Osteocyte (in vitro differentiated cells): ENCODE data around the gene CNDP1. TPM values are rescaled to one million over a fixed set of nuclear protein-coding genes. Genes with fewer than 3 reads are reported as not detected.
"Not testable (repeated sequence)": the region's sequence is repeated elsewhere in the genome, so short reads cannot be mapped to it uniquely, and the experiment has no call there.

Experiments
- DNase-seq: peaks from one replicate; pipeline ENCODE4 v3.0.0; 2021; ENCODE audit warnings: mixed read lengths; ENCODE audit not compliant: unreplicated experiment; ENCODE audit errors: extremely low spot score
- H3K27ac Mint-ChIP-seq: one replicate; pipeline ENCODE4 v1.8.0; 2021; ENCODE audit warnings: mild to moderate bottlenecking, mixed read lengths; ENCODE audit not compliant: unreplicated experiment
- H3K27me3 Mint-ChIP-seq: one replicate; pipeline ENCODE4 v1.8.0; 2021; ENCODE audit warnings: mixed read lengths; ENCODE audit not compliant: unreplicated experiment
- H3K36me3 Mint-ChIP-seq: one replicate; pipeline ENCODE4 v1.8.0; 2021; ENCODE audit warnings: mixed read lengths; ENCODE audit not compliant: unreplicated experiment
- H3K4me1 Mint-ChIP-seq: one replicate; pipeline ENCODE4 v1.8.0; 2021; ENCODE audit warnings: mixed read lengths; ENCODE audit not compliant: unreplicated experiment
- H3K4me3 Mint-ChIP-seq: one replicate; pipeline ENCODE4 v1.8.0; 2021; ENCODE audit warnings: mild to moderate bottlenecking, moderate library complexity, mixed read lengths; ENCODE audit not compliant: unreplicated experiment
- H3K9me3 Mint-ChIP-seq: one replicate; pipeline ENCODE4 v1.8.0; 2021; ENCODE audit warnings: mixed read lengths; ENCODE audit not compliant: unreplicated experiment
- total RNA-seq: library from RNA; stranded (reverse); gene quantifications from 2 replicates; pipeline ENCODE4 v1.2.1, GENCODE V29; 2021
- TF ChIP-seq, protein P1 (sequence below): fragments of 200-600 bp; sonication (generic); IDR thresholded peaks from 2 replicates; pipeline ENCODE4 v1.5.0; 2021; ENCODE audit warnings: antibody characterized with exemption, mild to moderate bottlenecking, moderate library complexity

CNDP1 gene
- total RNA-seq, 1 donor from 2014 or later = not detected

DNA sequence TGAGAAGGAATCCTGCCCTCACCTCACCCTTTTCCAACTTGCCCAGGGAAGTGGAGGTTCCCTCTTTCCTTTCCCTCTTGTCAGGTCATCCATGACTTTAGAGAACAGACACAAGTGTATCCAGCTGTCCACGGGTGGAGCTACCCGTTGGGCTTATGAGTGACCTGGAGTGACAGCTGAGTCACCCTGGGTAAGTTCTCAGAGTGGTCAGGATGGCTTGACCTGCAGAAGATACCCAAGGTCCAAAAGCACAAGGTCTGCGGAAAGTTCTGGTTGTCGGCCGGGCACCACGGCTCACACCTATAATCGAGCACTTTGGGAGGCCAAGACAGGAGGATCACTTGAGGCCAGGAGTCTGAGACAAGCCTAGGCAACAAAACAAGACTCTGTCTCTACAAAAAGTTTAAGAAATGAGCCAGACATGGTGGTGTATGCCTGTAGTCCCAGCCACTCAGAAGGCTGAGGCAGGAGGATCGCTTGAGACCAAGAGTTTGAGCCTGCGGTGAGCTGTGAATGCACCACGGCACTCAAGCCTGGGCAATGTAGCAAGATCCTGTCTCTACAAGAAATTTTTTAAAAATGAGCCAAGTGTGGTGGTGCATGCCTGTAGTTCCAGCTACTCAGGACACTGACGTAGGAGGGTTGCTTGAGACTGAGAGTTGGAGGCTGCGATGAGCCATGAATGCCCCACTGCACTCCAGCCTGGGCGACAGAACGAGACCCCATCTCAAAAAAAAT is 14.0 kb upstream of the CNDP1 start:
- no peaks in the 10 kb centered on the region for H3K4me1 Mint-ChIP-seq
- peaks cover 28% of the 10 kb centered on the region for H3K36me3 Mint-ChIP-seq
- no peak for DNase-seq
- H3K9me3 Mint-ChIP-seq = no peaks in the 10 kb centered on the region
- no peak overlapping the region for H3K4me3 Mint-ChIP-seq
- no peak overlapping the region for H3K27ac Mint-ChIP-seq
- H3K27me3 Mint-ChIP-seq = no peaks in the 10 kb centered on the region
- TF ChIP-seq, protein P1, sequence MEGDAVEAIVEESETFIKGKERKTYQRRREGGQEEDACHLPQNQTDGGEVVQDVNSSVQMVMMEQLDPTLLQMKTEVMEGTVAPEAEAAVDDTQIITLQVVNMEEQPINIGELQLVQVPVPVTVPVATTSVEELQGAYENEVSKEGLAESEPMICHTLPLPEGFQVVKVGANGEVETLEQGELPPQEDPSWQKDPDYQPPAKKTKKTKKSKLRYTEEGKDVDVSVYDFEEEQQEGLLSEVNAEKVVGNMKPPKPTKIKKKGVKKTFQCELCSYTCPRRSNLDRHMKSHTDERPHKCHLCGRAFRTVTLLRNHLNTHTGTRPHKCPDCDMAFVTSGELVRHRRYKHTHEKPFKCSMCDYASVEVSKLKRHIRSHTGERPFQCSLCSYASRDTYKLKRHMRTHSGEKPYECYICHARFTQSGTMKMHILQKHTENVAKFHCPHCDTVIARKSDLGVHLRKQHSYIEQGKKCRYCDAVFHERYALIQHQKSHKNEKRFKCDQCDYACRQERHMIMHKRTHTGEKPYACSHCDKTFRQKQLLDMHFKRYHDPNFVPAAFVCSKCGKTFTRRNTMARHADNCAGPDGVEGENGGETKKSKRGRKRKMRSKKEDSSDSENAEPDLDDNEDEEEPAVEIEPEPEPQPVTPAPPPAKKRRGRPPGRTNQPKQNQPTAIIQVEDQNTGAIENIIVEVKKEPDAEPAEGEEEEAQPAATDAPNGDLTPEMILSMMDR = no peak

DNA sequence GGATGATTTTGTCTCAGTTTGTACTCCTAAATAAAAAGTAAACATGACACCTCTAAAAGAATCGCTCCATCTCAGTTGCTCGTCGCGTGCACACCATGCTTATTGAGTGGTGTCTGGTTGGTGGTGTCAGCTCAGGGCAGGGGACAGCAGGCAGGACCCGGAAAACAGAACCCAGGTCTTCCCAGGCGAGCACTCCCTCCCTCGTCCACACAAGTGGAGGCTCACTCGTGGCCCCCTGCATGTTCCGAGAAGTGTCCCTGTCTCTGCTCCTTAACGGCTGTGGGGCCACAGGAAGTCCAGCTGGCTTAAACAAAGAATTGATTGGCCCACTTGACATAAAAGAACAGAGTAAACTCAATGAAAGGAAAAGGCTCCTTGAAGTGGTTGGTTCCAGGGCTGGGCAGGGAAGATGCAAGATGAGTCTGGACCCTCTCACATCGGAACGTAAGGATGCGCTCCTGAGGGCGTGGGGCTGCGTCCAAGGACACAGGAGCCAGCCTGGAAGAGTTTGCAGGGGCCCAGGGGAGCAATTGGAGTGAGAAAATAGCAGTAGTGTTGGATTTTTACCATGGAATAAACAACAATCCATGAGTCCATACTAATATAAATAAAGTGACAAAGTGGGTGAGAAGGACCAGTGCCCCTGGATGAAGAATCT is 13.1 kb upstream of the CNDP1 start:
- no peak overlapping the region for H3K4me3 Mint-ChIP-seq
- no peak for DNase-seq
- H3K27me3 Mint-ChIP-seq = no peaks in the 10 kb centered on the region
- no peaks in the 10 kb centered on the region for H3K9me3 Mint-ChIP-seq
- TF ChIP-seq, protein P1 = no peak
- H3K36me3 Mint-ChIP-seq = peaks cover 28% of the 10 kb centered on the region
- no peak overlapping the region for H3K27ac Mint-ChIP-seq
- H3K4me1 Mint-ChIP-seq = no peaks in the 10 kb centered on the region

DNA sequence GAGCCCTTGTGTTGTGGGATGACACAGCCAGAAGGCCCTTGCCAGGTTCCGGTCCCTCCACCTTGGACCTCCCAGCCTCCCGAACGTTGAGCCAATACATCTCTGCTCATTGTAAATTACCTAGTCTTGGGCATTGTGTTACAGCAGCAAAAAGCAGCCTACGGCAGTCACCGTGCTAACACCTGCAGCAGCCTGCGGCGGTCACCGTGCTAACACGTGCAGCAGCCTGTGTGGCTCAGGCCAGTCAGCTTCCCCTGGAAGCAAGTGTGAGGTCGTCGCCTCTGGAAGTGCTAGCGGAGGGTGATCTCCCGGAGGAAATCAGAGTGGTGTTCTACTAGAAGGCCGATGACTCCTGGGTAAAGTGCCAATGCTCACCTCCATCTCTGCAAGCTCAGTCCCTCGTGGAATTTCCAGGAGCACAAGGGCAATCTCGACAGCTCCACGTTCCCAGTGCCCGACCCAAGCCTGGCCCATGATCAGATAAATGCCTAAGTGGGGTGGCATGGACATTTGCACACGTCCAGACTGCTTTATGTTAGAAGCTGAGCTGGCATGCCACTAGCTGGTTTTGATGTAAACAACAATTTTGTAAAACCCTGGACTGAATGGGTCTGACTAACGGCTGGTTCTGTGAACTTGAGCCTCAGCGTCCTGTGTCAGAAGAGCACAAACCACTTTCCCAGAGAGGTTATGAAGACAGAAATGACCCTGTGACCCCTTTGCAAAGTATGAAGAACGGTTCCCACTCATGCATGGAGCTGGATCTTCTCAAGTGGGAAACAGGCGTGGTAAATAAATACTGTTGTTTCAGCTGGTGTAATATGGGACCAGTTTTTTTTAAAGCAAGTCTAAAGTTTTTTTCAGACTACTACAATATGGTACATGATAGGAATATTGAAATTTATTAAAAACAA is 11.4 kb upstream of the CNDP1 start:
- Mint-ChIP-seq H3K4me1 (no peaks in the 10 kb centered on the region), H3K36me3 (peaks cover 24% of the 10 kb centered on the region), H3K4me3 (no peak overlapping the region), H3K27ac (no peak overlapping the region), H3K27me3 (peaks cover 16% of the 10 kb centered on the region), H3K9me3 (no peaks in the 10 kb centered on the region)
- TF ChIP-seq, protein P1 = no peak
- DNase-seq = no peak

DNA sequence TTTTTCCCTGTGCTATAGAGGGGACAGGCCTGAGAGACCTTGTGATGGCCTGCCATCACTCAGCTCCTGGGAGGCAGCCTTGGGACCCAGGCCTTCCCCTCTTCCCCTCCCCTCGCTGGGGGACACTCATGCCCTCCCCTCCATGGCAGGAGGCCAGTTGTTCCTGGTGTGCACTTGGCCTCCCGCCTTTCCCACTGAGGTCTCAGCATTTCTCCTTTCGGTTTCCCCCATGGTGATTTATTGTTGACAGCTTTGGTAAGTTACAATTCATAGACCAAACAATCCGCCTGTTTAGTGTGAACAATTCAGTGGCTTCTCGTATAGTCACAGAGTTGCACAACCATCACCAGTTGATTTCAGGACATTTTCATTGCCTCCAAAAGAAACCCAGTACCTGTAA is 10.2 kb upstream of the CNDP1 start:
- H3K4me3 Mint-ChIP-seq = no peak overlapping the region
- DNase-seq = no peak
- H3K4me1 Mint-ChIP-seq = no peaks in the 10 kb centered on the region
- TF ChIP-seq, protein P1 = no peak
- peaks cover 21% of the 10 kb centered on the region for H3K36me3 Mint-ChIP-seq
- no peaks in the 10 kb centered on the region for H3K9me3 Mint-ChIP-seq
- no peak overlapping the region for H3K27ac Mint-ChIP-seq
- peaks cover 20% of the 10 kb centered on the region for H3K27me3 Mint-ChIP-seq

DNA sequence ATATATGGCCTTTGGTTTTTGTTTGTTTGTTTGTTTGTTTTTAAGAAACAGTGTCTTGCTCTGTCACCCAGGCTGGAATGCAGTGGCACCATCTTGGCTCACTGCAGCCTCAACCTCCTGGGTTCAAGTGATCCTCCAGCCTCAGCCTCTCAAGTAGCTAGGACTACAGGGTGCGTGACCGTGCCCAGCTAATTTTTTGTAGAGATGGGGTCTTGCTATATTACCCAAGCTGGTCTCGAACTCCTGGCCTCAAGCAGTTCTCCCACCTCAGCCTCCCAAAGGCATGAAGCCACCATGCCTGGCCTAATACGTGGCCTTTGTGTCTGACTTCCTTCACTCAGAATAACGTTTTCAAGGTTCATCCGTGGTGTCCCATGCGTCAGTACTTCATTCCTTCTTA is 9.4 kb upstream of the CNDP1 start:
- not testable (repeated sequence) for H3K4me1 Mint-ChIP-seq, DNase-seq, H3K9me3 Mint-ChIP-seq, H3K4me3 Mint-ChIP-seq, H3K27ac Mint-ChIP-seq
- Mint-ChIP-seq H3K36me3 (peaks cover 15% of the 10 kb centered on the region), H3K27me3 (peaks cover 20% of the 10 kb centered on the region)
